Progenitor cell of endocrine pancreas (in vitro differentiated cells): ENCODE measurements around the gene ZNF724. TPM values are rescaled to one million over a fixed set of nuclear protein-coding genes. Genes with fewer than 3 reads are reported as not detected.
"Not testable (repeated sequence)": the region's sequence is repeated elsewhere in the genome, so short reads cannot be mapped to it uniquely, and the experiment has no call there.

Experiments used
- DNase-seq: peaks from one replicate; pipeline ENCODE4 v3.0.0; 2021; ENCODE audit warnings: low spot score; ENCODE audit not compliant: unreplicated experiment
- H3K27ac Mint-ChIP-seq: 2 replicates; pipeline ENCODE4 v1.8.0; 2021; ENCODE audit warnings: mild to moderate bottlenecking, moderate library complexity, mixed read lengths
- H3K27me3 Mint-ChIP-seq: 2 replicates; pipeline ENCODE4 v1.8.0; 2021; ENCODE audit warnings: mixed read lengths
- H3K36me3 Mint-ChIP-seq: 2 replicates; pipeline ENCODE4 v1.8.0; 2022; ENCODE audit warnings: mixed read lengths; ENCODE audit not compliant: insufficient read depth
- H3K4me1 Mint-ChIP-seq: 2 replicates; pipeline ENCODE4 v1.8.0; 2021; ENCODE audit warnings: low read depth, mixed read lengths
- H3K4me3 Mint-ChIP-seq: 2 replicates; pipeline ENCODE4 v1.8.0; 2021; ENCODE audit warnings: low read depth, mild to moderate bottlenecking, moderate library complexity, mixed read lengths
- H3K9me3 Mint-ChIP-seq: 2 replicates; pipeline ENCODE4 v1.8.0; 2021; ENCODE audit warnings: low read depth, mixed read lengths
- CTCF ChIP-seq: fragments of 200-600 bp; sonication (generic); IDR thresholded peaks from one replicate; pipeline ENCODE4 v1.5.0; 2021; ENCODE audit warnings: antibody characterized with exemption, mild to moderate bottlenecking; ENCODE audit not compliant: unreplicated experiment
- total RNA-seq: library from RNA; stranded (reverse); gene quantifications from 2 replicates; pipeline ENCODE4 v1.2.1, GENCODE V29; 2021

ZNF724 gene
- total RNA-seq, 1 donor from 2014 or later = 21.7 TPM

- no peak overlapping the region for H3K27ac Mint-ChIP-seq
Observed at GRCh38 chr19:23285948-23286347, 35.8 kb upstream of the ZNF724 start.

GRCh38 chr19:23285326-23285725 is 35.1 kb upstream of the ZNF724 start:
- peaks cover 11% of the 10 kb centered on the region for H3K36me3 Mint-ChIP-seq

More at GRCh38 chr19:23285948-23286347, 35.8 kb upstream of the ZNF724 start:
- no peak for DNase-seq
- Mint-ChIP-seq H3K36me3 (peaks cover 11% of the 10 kb centered on the region), H3K27me3 (no peaks in the 10 kb centered on the region), H3K4me3 (no peak overlapping the region), H3K4me1 (peaks cover 1% of the 10 kb centered on the region), H3K9me3 (peaks cover 26% of the 10 kb centered on the region)
- TF ChIP-seq CTCF = no peak

GRCh38 chr19:23283925-23284324 is 33.7 kb upstream of the ZNF724 start:
- Mint-ChIP-seq H3K4me1 (peaks cover 2% of the 10 kb centered on the region), H3K36me3 (peaks cover 11% of the 10 kb centered on the region), H3K4me3 (no peak overlapping the region), H3K9me3 (peaks cover 26% of the 10 kb centered on the region), H3K27me3 (no peaks in the 10 kb centered on the region), H3K27ac (no peak overlapping the region)
- peak; percentile 19 for DNase-seq
- peak; percentile 63 for TF ChIP-seq CTCF

More at GRCh38 chr19:23285326-23285725, 35.1 kb upstream of the ZNF724 start:
- not testable (repeated sequence) for DNase-seq, H3K4me3 Mint-ChIP-seq, H3K4me1 Mint-ChIP-seq, H3K27me3 Mint-ChIP-seq, H3K27ac Mint-ChIP-seq
- peaks cover 26% of the 10 kb centered on the region for H3K9me3 Mint-ChIP-seq

- Mint-ChIP-seq H3K4me3 (no peak overlapping the region), H3K27ac (no peak overlapping the region), H3K4me1 (peaks cover 23% of the 10 kb centered on the region), H3K27me3 (no peaks in the 10 kb centered on the region), H3K36me3 (peaks cover 9% of the 10 kb centered on the region), H3K9me3 (peaks cover 18% of the 10 kb centered on the region)
- DNase-seq = no peak
- no peak for TF ChIP-seq CTCF
Observed at GRCh38 chr19:23281663-23282276, 31.6 kb upstream of the ZNF724 start.

- not testable (repeated sequence) for DNase-seq, H3K9me3 Mint-ChIP-seq, H3K27me3 Mint-ChIP-seq, H3K36me3 Mint-ChIP-seq
- Mint-ChIP-seq H3K4me1 (peaks cover 37% of the 10 kb centered on the region), H3K27ac (peak overlapping the region; percentile 94), H3K4me3 (peak overlapping the region; percentile 49)
Observed at GRCh38 chr19:23278118-23278517, 27.9 kb upstream of the ZNF724 start.

- no peaks in the 10 kb centered on the region for H3K9me3 Mint-ChIP-seq
- no peak for TF ChIP-seq CTCF
- DNase-seq = peak; percentile 85
- peak overlapping the region; percentile 98 for H3K4me3 Mint-ChIP-seq
- H3K36me3 Mint-ChIP-seq = peaks cover 12% of the 10 kb centered on the region
- peaks cover 49% of the 10 kb centered on the region for H3K4me1 Mint-ChIP-seq
- peak overlapping the region; percentile 100 for H3K27ac Mint-ChIP-seq
- H3K27me3 Mint-ChIP-seq = no peaks in the 10 kb centered on the region
Observed at GRCh38 chr19:23273590-23274412, 23.6 kb upstream of the ZNF724 start.
